ENCODE results near the gene RPS18. TPM values are rescaled to one million over a fixed set of nuclear protein-coding genes. Genes with fewer than 3 reads are reported as not detected.

RPS18 gene
- total RNA-seq, 1 donor from 2014 or later = 12,112 TPM

DNA sequence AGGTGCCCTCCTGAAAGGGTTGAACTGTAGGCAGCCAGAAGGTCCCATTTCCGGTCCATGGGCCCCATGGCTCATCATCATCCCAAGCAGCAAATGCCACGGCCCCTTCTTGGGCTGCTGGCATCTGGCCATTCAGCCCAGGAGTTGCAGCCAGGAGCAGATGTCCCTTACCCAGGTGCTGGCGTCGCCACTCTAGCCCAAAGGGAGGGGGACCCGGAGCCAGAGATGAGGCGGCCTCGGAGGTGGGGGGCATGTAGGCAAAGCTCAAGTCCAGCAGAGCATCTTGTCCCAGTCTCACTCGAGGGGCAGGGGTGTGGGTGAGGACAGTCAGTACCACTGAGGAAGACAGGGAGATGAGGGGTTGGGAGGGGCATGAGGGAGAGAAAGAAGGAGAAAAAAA is 33.2 kb downstream of the RPS18 start:
- FAIRE-seq = no peak
- H3K36me3 ChIP-seq (ENCODE audit: control insufficient read depth, insufficient read depth, low read length) = peaks cover 8% of the 10 kb centered on the region
- H3K27me3 ChIP-seq (ENCODE audit: control insufficient read depth, insufficient read depth, low read length) = no peaks in the 10 kb centered on the region

DNA sequence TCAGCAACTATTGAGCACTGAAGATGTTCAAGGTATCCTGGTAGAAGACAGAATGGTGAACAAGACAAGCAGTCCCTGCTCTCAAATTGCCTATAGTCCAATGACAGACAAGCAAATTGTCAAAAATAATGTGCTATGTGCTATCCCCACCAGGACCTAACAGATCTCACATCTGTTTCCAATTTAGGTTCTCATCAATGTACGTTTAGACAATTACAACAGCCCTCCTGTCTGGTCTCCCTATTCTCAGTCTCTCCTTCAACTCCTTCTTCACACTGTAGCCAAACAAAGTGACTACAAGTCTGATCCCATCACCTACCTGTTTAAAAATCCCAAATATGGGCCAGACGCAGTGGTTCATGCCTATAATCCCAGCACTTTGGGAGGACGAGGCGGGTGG is 34.5 kb downstream of the RPS18 start:
- DNase-seq (ENCODE audit: low read depth) = no peak
- no peak for FAIRE-seq
- Histone ChIP-seq H3K36me3 (ENCODE audit: control insufficient read depth, insufficient read depth, low read length) (peaks cover 8% of the 10 kb centered on the region), H3K4me3 (ENCODE audit: low read depth, low read length) (no peak overlapping the region), H3K27me3 (ENCODE audit: control insufficient read depth, insufficient read depth, low read length) (no peaks in the 10 kb centered on the region)
- TF ChIP-seq, protein P1, sequence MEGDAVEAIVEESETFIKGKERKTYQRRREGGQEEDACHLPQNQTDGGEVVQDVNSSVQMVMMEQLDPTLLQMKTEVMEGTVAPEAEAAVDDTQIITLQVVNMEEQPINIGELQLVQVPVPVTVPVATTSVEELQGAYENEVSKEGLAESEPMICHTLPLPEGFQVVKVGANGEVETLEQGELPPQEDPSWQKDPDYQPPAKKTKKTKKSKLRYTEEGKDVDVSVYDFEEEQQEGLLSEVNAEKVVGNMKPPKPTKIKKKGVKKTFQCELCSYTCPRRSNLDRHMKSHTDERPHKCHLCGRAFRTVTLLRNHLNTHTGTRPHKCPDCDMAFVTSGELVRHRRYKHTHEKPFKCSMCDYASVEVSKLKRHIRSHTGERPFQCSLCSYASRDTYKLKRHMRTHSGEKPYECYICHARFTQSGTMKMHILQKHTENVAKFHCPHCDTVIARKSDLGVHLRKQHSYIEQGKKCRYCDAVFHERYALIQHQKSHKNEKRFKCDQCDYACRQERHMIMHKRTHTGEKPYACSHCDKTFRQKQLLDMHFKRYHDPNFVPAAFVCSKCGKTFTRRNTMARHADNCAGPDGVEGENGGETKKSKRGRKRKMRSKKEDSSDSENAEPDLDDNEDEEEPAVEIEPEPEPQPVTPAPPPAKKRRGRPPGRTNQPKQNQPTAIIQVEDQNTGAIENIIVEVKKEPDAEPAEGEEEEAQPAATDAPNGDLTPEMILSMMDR (IDR thresholded peaks at IDR 0.05; ENCODE audit: insufficient read depth, low read length, severe bottlenecking) = no peak

More for the DNA sequence above, 33.2 kb downstream of the RPS18 start:
- TF ChIP-seq, protein P1 (IDR thresholded peaks at IDR 0.05; ENCODE audit: insufficient read depth, low read length, severe bottlenecking) = no peak
- no peak for DNase-seq (ENCODE audit: low read depth)
- no peak overlapping the region for H3K4me3 ChIP-seq (ENCODE audit: low read depth, low read length)

DNA sequence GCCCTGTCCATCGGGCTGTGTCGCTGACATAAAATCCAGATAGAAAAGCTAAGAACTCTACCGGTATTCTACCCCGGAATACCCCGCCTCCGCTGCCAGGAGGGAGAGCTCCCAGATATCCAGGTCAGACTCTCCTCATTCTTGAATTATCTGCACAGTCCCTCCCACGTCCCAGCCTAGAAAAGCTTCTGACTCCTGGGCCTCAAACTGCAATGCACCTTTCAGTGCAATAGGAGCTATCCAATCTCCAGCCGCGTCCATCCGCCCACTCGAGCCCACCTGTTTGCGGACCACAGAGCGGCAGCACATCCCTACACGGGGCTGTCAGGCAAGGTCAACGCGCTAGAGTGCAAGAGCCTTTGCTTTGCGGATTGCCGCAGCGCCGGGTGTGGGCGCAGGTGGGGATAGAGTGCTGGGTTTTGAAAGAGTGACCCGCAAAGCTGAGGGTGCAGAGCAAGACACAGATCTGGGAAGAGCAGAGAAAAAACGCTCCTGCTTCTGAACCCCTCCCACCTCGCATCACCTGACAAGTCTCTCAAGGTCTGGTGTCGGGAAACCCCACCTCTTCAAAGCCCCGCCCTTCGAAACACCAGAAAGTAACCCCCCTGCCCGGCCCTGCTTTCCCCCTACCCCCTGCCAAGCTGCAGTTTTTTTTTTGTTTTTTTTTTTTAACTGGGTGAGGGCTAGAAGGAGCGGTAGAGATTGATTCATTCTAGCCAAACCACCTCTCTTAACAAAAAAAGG is 40.7 kb downstream of the RPS18 start:
- FAIRE-seq (no peak), DNase-seq (ENCODE audit: low read depth) (peak; percentile 84)
- TF ChIP-seq, protein P1 (IDR thresholded peaks at IDR 0.05; ENCODE audit: insufficient read depth, low read length, severe bottlenecking) = no peak
- Histone ChIP-seq H3K36me3 (ENCODE audit: control insufficient read depth, insufficient read depth, low read length) (peaks cover 5% of the 10 kb centered on the region), H3K27me3 (ENCODE audit: control insufficient read depth, insufficient read depth, low read length) (no peaks in the 10 kb centered on the region), H3K4me3 (ENCODE audit: low read depth, low read length) (peak overlapping the region; percentile 93)

DNA sequence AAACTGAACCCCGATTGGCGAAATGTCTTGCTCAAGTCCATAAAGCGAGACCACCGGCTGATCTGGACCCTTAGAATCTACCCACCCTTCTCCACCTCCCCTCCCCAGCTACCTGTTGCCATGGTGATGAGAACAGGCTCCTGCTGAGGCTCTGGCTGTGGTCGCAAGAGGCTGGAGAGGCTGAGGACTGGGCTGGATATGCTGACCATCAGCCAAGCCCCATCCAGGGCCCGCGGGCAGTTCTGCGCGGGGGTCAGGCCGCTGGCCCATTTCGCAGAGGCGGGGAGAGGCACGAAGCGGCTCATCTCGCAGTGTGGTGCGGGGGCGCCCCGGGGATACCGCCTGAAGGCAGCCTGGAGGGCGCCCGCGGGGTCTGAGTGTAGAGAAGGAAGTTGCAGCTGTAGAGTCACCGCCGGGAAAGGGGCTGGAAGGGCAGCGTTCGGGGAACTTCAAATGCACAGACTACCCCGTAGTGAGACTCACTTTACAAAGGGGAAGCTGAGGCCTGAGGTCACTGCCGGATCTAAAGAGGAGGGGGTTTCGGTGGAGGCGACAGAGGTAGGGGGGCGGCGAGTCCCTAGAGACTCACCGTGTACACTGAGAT is 41.3 kb downstream of the RPS18 start:
- TF ChIP-seq, protein P1 (IDR thresholded peaks at IDR 0.05; ENCODE audit: insufficient read depth, low read length, severe bottlenecking) = no peak
- peak overlapping the region; percentile 93 for H3K4me3 ChIP-seq (ENCODE audit: low read depth, low read length)
- DNase-seq (ENCODE audit: low read depth) = no peak
- no peaks in the 10 kb centered on the region for H3K27me3 ChIP-seq (ENCODE audit: control insufficient read depth, insufficient read depth, low read length)
- H3K36me3 ChIP-seq (ENCODE audit: control insufficient read depth, insufficient read depth, low read length) = peaks cover 5% of the 10 kb centered on the region
- FAIRE-seq = no peak

DNA sequence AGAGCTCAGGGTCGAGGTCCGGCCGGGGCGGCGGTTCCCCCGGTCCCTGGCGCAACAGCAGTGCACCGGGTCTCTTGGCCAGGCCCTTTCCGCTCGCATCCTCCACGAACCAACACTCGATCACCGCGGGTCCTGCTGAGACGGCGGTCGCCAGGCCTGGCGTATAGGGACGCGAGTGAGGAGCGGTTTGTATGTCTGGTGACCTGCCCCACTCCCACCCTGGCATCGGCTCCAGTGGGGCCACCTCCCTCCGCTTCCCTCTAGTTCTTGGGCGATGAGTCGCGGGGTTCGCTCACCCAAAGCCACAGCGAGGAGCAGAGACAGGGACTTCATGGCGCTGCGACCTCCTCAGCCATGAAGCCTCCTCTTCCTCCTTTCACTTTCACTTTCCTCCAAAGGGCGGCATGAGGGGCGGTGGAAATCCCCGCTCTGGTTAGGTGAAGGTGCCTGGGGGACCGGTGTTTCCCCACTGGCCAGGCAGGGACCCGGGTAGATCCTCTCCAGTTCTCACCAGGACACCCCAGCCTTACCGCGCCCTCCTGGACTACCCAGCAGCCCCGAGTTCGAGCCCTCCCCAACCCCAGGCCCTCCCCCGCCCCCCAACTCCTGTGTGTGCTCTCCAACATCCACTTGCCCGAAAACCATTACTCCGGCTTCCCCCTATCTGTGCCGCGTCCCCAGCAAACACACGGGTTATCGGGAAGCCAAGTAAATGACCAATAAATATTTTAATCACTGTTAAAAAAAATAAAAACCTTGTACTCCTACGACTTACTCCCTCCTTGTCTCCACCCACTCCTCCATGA is 42.0 kb downstream of the RPS18 start, which contains the start of gene TAPBP:
Gene TAPBP, minus strand, starts transcription at position 370 of the 806 bp plus-strand sequence. Its CDS starts 37 bp downstream, at position 333.
- DNase-seq (ENCODE audit: low read depth) (peak; percentile 61), FAIRE-seq (no peak)
- Histone ChIP-seq H3K27me3 (ENCODE audit: control insufficient read depth, insufficient read depth, low read length) (no peaks in the 10 kb centered on the region), H3K4me3 (ENCODE audit: low read depth, low read length) (peak within 1 kb of the TSS; percentile 93), H3K36me3 (ENCODE audit: control insufficient read depth, insufficient read depth, low read length) (peaks cover 8% of the 10 kb centered on the region)
- TF ChIP-seq, protein P1 (IDR thresholded peaks at IDR 0.05; ENCODE audit: insufficient read depth, low read length, severe bottlenecking) = no peak
